IMR-90 (cell line): ENCODE measurements around the gene ZC3H7B. TPM values are rescaled to one million over a fixed set of nuclear protein-coding genes. Genes with fewer than 3 reads are reported as not detected.

Experiments used
- ATAC-seq: fragments of 200-7000 bp; cut with Tn5 transposase; 2 replicates; pipeline ENCODE4 v1.9.1; 2020; ENCODE audit warnings: low read depth, mild to moderate bottlenecking, moderate library complexity
- BruUV-seq: library from RNA; stranded (reverse); fragments of 400-500 nt; replicated peaks from 2 replicates; lab custom pipeline; 2021; lab: Mats Ljungman, UMichigan
- CTCF ChIA-PET: fragments of 300-600 bp; formaldehyde crosslinking; extraction: SDS; loops from one replicate; lab custom pipeline; 2021; ENCODE audit warnings: antibody characterized with exemption; lab: Yijun Ruan, JAX
- POLR2A ChIA-PET: fragments of 300-600 bp; sonication (Branson Sonifier 250); formaldehyde crosslinking; loops from one replicate; lab custom pipeline; 2022; ENCODE audit warnings: antibody characterized with exemption; ENCODE audit not compliant: unreplicated experiment; lab: Charles Lee
- DNase-seq: peaks from one replicate; pipeline ENCODE4 v3.0.0; 2013
- H2AFZ ChIP-seq: replicated peaks from 2 replicates; pipeline ENCODE3; 2013; ENCODE audit warnings: low read length, mild to moderate bottlenecking; ENCODE audit not compliant: poor library complexity
- H2AK5ac ChIP-seq: 2 replicates; pipeline ENCODE4 v1.6.1; 2013; ENCODE audit warnings: low read depth, low read length, inconsistent platforms
- H2AK9ac ChIP-seq: replicated peaks from 2 replicates; pipeline ENCODE3; 2013; ENCODE audit warnings: mild to moderate bottlenecking, low read depth, low read length, moderate library complexity; ENCODE audit not compliant: poor library complexity
- H2BK120ac ChIP-seq: 2 replicates; pipeline ENCODE4 v1.6.1; 2013; ENCODE audit warnings: low read depth, low read length, inconsistent platforms
- H2BK15ac ChIP-seq: 3 replicates; pipeline ENCODE4 v1.6.1; 2013; ENCODE audit warnings: low read depth, low read length, inconsistent platforms
- H2BK20ac ChIP-seq: 2 replicates; pipeline ENCODE4 v1.6.1; 2013; ENCODE audit warnings: low read depth, mild to moderate bottlenecking, inconsistent platforms, low read length, moderate library complexity
- H2BK5ac ChIP-seq: 2 replicates; pipeline ENCODE4 v1.6.1; 2013; ENCODE audit warnings: mild to moderate bottlenecking, low read depth, low read length, inconsistent platforms; ENCODE audit not compliant: poor library complexity, severe bottlenecking
- H3K14ac ChIP-seq: replicated peaks from 2 replicates; pipeline ENCODE4 v1.6.1; 2013; ENCODE audit warnings: low read depth, low read length, inconsistent platforms
- H3K18ac ChIP-seq: 2 replicates; pipeline ENCODE4 v1.6.1; 2013; ENCODE audit warnings: low read depth, low read length, control low read depth
- H3K23ac ChIP-seq: 2 replicates; pipeline ENCODE4 v1.6.1; 2013; ENCODE audit warnings: low read depth, low read length, inconsistent platforms
- H3K27ac ChIP-seq: 2 replicates; pipeline ENCODE4 v1.5.1; 2013; ENCODE audit warnings: mild to moderate bottlenecking, control low read depth, low read length; ENCODE audit not compliant: insufficient read depth
- H3K27me3 ChIP-seq: 2 replicates; pipeline ENCODE4 v1.6.1; 2013; ENCODE audit warnings: low read length; ENCODE audit not compliant: control insufficient read depth, insufficient read depth
- H3K36me3 ChIP-seq: 2 replicates; pipeline ENCODE4 v1.6.1; 2013; ENCODE audit warnings: low read length, mixed read lengths; ENCODE audit not compliant: control insufficient read depth, insufficient read depth
- H3K4ac ChIP-seq: 2 replicates; pipeline ENCODE4 v1.6.1; 2013; ENCODE audit warnings: low read depth, low read length, inconsistent platforms
- H3K4me1 ChIP-seq: 2 replicates; pipeline ENCODE4 v1.6.1; 2013; ENCODE audit warnings: low read length, mixed read lengths; ENCODE audit not compliant: control insufficient read depth, insufficient read depth
- H3K4me2 ChIP-seq: 2 replicates; pipeline ENCODE4 v1.6.1; 2013; ENCODE audit warnings: low read depth, mild to moderate bottlenecking, control low read depth, low read length, moderate library complexity
- H3K4me3 ChIP-seq: 2 replicates; pipeline ENCODE4 v1.5.1; 2013; ENCODE audit warnings: low read depth, mild to moderate bottlenecking, control low read depth, low read length, moderate library complexity; ENCODE audit not compliant: insufficient read depth
- H3K56ac ChIP-seq: 2 replicates; pipeline ENCODE4 v1.6.1; 2013; ENCODE audit warnings: low read length, inconsistent platforms; ENCODE audit not compliant: insufficient read depth; ENCODE audit errors: extremely low read depth
- H3K79me1 ChIP-seq, 2 experiments: 2 replicates each; pipeline ENCODE4 v1.6.1; 2013; ENCODE audit warnings: low read length in 2 of 2, inconsistent platforms in 1 of 2, low read depth in 1 of 2
- H3K9ac ChIP-seq: 2 replicates; pipeline ENCODE4 v1.6.1; 2013; ENCODE audit warnings: low read depth, low read length, control low read depth
- H3K9me1 ChIP-seq: 2 replicates; pipeline ENCODE4 v1.6.1; 2013; ENCODE audit warnings: low read length, inconsistent platforms; ENCODE audit not compliant: insufficient read depth
- H3K9me3 ChIP-seq: 2 replicates; pipeline ENCODE4 v1.6.1; 2013; ENCODE audit warnings: low read length; ENCODE audit not compliant: control insufficient read depth, insufficient read depth
- H4K20me1 ChIP-seq: 2 replicates; pipeline ENCODE4 v1.6.1; 2013; ENCODE audit warnings: low read length, inconsistent platforms; ENCODE audit not compliant: insufficient read depth
- H4K5ac ChIP-seq: 2 replicates; pipeline ENCODE4 v1.6.1; 2013; ENCODE audit warnings: mild to moderate bottlenecking, low read depth, low read length, control low read depth
- H4K8ac ChIP-seq, 2 experiments: 2 replicates each; pipeline ENCODE4 v1.6.1; 2013; ENCODE audit warnings: low read depth in 2 of 2, low read length in 2 of 2, control low read depth in 1 of 2, inconsistent platforms in 1 of 2
- H4K91ac ChIP-seq: 2 replicates; pipeline ENCODE4 v1.6.1; 2013; ENCODE audit warnings: low read depth, low read length, inconsistent platforms; ENCODE audit not compliant: insufficient read depth
- CHD1 ChIP-seq: IDR thresholded peaks from 2 replicates; pipeline ENCODE4 v1.6.1; 2012; ENCODE audit warnings: low read depth, low read length, improper control_type of control experiment
- FOS ChIP-seq: fragments of 150-350 bp; IDR thresholded peaks from 2 replicates; pipeline ENCODE4 v1.6.1; 2016; ENCODE audit warnings: low read depth, low read length
- MAZ ChIP-seq: IDR thresholded peaks from 2 replicates; pipeline ENCODE4 v1.6.1; 2012; ENCODE audit warnings: low read depth, mild to moderate bottlenecking, low read length, improper control_type of control experiment, moderate library complexity, borderline replicate concordance
- MXI1 ChIP-seq: IDR thresholded peaks from 2 replicates; pipeline ENCODE4 v1.6.1; 2012; ENCODE audit warnings: low read depth, mild to moderate bottlenecking, low read length, moderate library complexity, borderline replicate concordance
- NFE2L2 ChIP-seq: fragments of 150-350 bp; IDR thresholded peaks from 2 replicates; pipeline ENCODE4 v1.6.1; 2016; ENCODE audit warnings: low read depth, mild to moderate bottlenecking, low read length
- POLR2A ChIP-seq: IDR thresholded peaks from 2 replicates; pipeline ENCODE4 v1.6.1; 2012; ENCODE audit warnings: mild to moderate bottlenecking, low read depth, low read length
- RAD21 ChIP-seq: IDR thresholded peaks from 2 replicates; pipeline ENCODE4 v1.6.1; 2012; ENCODE audit warnings: low read length, improper control_type of control experiment
- RFX5 ChIP-seq: IDR thresholded peaks from 2 replicates; pipeline ENCODE4 v1.8.0; 2012; ENCODE audit warnings: low read depth, mild to moderate bottlenecking, low read length, moderate library complexity
- WGBS, 2 experiments: methylation state at CpG; one replicate each; pipeline versions ENCODE4 v1.1.5 to v1.1.7; 2013; ENCODE audit warnings: missing lambda C conversion rate in 2 of 2; ENCODE audit not compliant: insufficient read length in 1 of 2; ENCODE audit errors: extremely low coverage in 2 of 2; 5-methylcytosine and 5-hydroxymethylcytosine counted together
- dilution Hi-C: fragments of 300-500 bp; cut with HindIII; formaldehyde crosslinking; loops from one replicate; pipeline ENCODE4 v1.14.3; 2018; ENCODE audit warnings: low sequenced_read_pairs; ENCODE audit not compliant: unreplicated experiment
- in situ Hi-C: fragments of 300-500 bp; cut with MboI; formaldehyde crosslinking; loops from 3 replicates; pipeline ENCODE4 v1.14.3; 2019; ENCODE audit warnings: low sequenced_read_pairs, inconsistent platforms, mixed read lengths
- intact Hi-C: fragments of 100-400 bp; cut with micrococcal nuclease; formaldehyde crosslinking; loops from 2 replicates; pipeline ENCODE4 v1.10.0; 2022
- polyA plus RNA-seq, 3 experiments: library from polyadenylated mRNA; depleted of rRNA; stranded (reverse); fragments of >200 nt; gene quantifications; 2 replicates each; pipeline ENCODE4 v1.2.3, GENCODE V29; 2012; ENCODE audit warnings: low replicate concordance in 1 of 3
- total RNA-seq: library from RNA; depleted of rRNA; stranded (reverse); fragments of >200 nt; gene quantifications from 2 replicates; pipeline ENCODE4 v1.2.3, GENCODE V29; 2012
- TF ChIP-seq, protein P1 (sequence below): fragments of 150-350 bp; IDR thresholded peaks from 2 replicates; pipeline ENCODE4 v1.6.1; 2016; ENCODE audit warnings: low read depth, mild to moderate bottlenecking, low read length, moderate library complexity, borderline replicate concordance
- TF ChIP-seq, protein P2 (sequence below): conservative IDR thresholded peaks from 2 replicates; pipeline ENCODE4 v1.5.1; 2012; ENCODE audit warnings: mild to moderate bottlenecking, low read depth, low read length, improper control_type of control experiment
- TF ChIP-seq, protein P3 (sequence below): fragments of 150-350 bp; IDR thresholded peaks from 2 replicates; pipeline ENCODE4 v1.6.1; 2017; ENCODE audit warnings: mild to moderate bottlenecking, antibody characterized with exemption, low read length, low read depth

Gene ZC3H7B
- total and polyA plus RNA-seq, 2 of the 4 experiments (the other 2 are of a cell fraction), result 37.6 to 72.3 TPM

DNA sequence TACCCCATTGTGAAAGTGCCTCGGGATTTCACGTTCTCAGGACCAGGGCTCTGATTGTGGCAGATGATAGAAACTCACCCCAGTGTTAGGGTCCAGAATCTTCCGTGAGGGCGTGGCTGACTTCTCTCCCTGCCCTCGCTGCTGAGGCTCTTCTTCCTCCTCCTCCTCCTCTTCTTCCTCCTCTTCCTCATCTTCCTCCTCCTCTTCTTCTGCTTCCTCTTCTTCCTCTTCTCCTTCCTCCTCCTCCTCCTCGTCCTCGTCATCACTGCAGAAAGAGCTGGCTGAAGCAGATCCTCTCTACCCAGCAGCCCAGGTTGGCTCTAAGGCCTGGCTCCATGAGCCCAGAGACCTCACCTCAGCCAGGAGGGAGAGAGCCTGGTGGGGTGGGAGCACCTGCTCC lies 47.1 kb upstream of the ZC3H7B start:
- Histone ChIP-seq H4K20me1 (peaks cover 17% of the 10 kb centered on the region), H2AK5ac (no peak overlapping the region), H3K9me1 (peaks cover 17% of the 10 kb centered on the region), H3K18ac (no peak overlapping the region), H3K27me3 (no peaks in the 10 kb centered on the region), H4K91ac (no peak overlapping the region), H3K27ac (no peak overlapping the region), H2BK15ac (no peak overlapping the region), H2AK9ac (no peak overlapping the region), H4K8ac (no peak overlapping the region), H4K5ac (no peak overlapping the region), H3K36me3 (peaks cover 80% of the 10 kb centered on the region), H3K14ac (no peak overlapping the region), H2BK120ac (no peak overlapping the region), H3K4me3 (no peak overlapping the region), H3K23ac (no peak overlapping the region), H2BK5ac (no peak overlapping the region), H3K9ac (no peak overlapping the region), H2BK20ac (no peak overlapping the region), H3K4ac (no peak overlapping the region), H3K4me1 (peaks cover 14% of the 10 kb centered on the region), H3K4me2 (no peak overlapping the region), H2AFZ (no peak overlapping the region), H3K9me3 (no peaks in the 10 kb centered on the region), H3K79me1 (peaks cover 50 to 81% of the 10 kb centered on the region in 2 experiments), H3K56ac (no peak overlapping the region)
- ATAC-seq (no peak), DNase-seq (no peak)
- POLR2A ChIA-PET, result no interaction called here
- TF ChIP-seq, protein P1, sequence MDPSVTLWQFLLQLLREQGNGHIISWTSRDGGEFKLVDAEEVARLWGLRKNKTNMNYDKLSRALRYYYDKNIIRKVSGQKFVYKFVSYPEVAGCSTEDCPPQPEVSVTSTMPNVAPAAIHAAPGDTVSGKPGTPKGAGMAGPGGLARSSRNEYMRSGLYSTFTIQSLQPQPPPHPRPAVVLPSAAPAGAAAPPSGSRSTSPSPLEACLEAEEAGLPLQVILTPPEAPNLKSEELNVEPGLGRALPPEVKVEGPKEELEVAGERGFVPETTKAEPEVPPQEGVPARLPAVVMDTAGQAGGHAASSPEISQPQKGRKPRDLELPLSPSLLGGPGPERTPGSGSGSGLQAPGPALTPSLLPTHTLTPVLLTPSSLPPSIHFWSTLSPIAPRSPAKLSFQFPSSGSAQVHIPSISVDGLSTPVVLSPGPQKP, result no peak
- TF ChIP-seq NFE2L2, result no peak
- no peak for TF ChIP-seq POLR2A
- TF ChIP-seq, protein P2, sequence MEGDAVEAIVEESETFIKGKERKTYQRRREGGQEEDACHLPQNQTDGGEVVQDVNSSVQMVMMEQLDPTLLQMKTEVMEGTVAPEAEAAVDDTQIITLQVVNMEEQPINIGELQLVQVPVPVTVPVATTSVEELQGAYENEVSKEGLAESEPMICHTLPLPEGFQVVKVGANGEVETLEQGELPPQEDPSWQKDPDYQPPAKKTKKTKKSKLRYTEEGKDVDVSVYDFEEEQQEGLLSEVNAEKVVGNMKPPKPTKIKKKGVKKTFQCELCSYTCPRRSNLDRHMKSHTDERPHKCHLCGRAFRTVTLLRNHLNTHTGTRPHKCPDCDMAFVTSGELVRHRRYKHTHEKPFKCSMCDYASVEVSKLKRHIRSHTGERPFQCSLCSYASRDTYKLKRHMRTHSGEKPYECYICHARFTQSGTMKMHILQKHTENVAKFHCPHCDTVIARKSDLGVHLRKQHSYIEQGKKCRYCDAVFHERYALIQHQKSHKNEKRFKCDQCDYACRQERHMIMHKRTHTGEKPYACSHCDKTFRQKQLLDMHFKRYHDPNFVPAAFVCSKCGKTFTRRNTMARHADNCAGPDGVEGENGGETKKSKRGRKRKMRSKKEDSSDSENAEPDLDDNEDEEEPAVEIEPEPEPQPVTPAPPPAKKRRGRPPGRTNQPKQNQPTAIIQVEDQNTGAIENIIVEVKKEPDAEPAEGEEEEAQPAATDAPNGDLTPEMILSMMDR, result no peak
- no peak for TF ChIP-seq MAZ
- TF ChIP-seq, protein P3, sequence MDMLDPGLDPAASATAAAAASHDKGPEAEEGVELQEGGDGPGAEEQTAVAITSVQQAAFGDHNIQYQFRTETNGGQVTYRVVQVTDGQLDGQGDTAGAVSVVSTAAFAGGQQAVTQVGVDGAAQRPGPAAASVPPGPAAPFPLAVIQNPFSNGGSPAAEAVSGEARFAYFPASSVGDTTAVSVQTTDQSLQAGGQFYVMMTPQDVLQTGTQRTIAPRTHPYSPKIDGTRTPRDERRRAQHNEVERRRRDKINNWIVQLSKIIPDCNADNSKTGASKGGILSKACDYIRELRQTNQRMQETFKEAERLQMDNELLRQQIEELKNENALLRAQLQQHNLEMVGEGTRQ, result no peak
- TF ChIP-seq RFX5, result no peak
- no peak for TF ChIP-seq MXI1
- no peak for TF ChIP-seq FOS
- TF ChIP-seq CHD1, result no peak
- TF ChIP-seq RAD21, result no peak
- intact Hi-C loops (no loop called here), in situ Hi-C loops (no loop called here), dilution Hi-C loops (no loop called here)
- no TSS peak for BruUV-seq
- CTCF ChIA-PET, result no interaction called here
- 84% methylated on average over 2 of the region's 7 CpGs; no CpG with 5 or more reads in 1 of the 2 experiments for WGBS, 2 experiments
